ENCODE results near the gene EEF1G. TPM values are rescaled to one million over a fixed set of nuclear protein-coding genes. Genes with fewer than 3 reads are reported as not detected.

The EEF1G gene
- total and polyA plus RNA-seq, 9 of the 15 experiments (the other 6 are each of a cell fraction or from before 2014, with no cell fraction given): 985 to 2,349 (median 2,035) TPM

- no peak for TF ChIP-seq MAFG (tag; conservative IDR thresholded peaks at IDR 0.05)
- TF ChIP-seq ZNF778 (CRISPR knock-in tag; IDR thresholded peaks at IDR 0.05): no peak
- peak; percentile 97 for TF ChIP-seq EP400 (IDR thresholded peaks at IDR 0.05)
- peak; percentile 95 for TF ChIP-seq CREB1 (IDR thresholded peaks at IDR 0.05)
- TF ChIP-seq CREB1 (CRISPR knock-in tag; IDR thresholded peaks at IDR 0.05): peak; percentile 97
- no peak for TF ChIP-seq SRSF7 (optimal IDR thresholded peaks at IDR 0.05; ENCODE audit: low read depth, low read length)
- TF ChIP-seq ARNT (IDR thresholded peaks at IDR 0.05): peak in 1 of 2 experiments; percentile 60; a peak in 1 of 4 replicates
- TF ChIP-seq RNF2 (IDR thresholded peaks at IDR 0.05): peak; percentile 85
- TF ChIP-seq HNRNPLL (IDR thresholded peaks at IDR 0.05; ENCODE audit: low read depth, low read length, poor library complexity, severe bottlenecking): peak; percentile 82
- peak; percentile 93 to 97 for TF ChIP-seq FOXK2 (conservative IDR thresholded peaks at IDR 0.05 in 1 of 2, IDR thresholded peaks at IDR 0.05 in 1 of 2; ENCODE audit: low read depth in 2 of 2)
- TF ChIP-seq, protein P1, sequence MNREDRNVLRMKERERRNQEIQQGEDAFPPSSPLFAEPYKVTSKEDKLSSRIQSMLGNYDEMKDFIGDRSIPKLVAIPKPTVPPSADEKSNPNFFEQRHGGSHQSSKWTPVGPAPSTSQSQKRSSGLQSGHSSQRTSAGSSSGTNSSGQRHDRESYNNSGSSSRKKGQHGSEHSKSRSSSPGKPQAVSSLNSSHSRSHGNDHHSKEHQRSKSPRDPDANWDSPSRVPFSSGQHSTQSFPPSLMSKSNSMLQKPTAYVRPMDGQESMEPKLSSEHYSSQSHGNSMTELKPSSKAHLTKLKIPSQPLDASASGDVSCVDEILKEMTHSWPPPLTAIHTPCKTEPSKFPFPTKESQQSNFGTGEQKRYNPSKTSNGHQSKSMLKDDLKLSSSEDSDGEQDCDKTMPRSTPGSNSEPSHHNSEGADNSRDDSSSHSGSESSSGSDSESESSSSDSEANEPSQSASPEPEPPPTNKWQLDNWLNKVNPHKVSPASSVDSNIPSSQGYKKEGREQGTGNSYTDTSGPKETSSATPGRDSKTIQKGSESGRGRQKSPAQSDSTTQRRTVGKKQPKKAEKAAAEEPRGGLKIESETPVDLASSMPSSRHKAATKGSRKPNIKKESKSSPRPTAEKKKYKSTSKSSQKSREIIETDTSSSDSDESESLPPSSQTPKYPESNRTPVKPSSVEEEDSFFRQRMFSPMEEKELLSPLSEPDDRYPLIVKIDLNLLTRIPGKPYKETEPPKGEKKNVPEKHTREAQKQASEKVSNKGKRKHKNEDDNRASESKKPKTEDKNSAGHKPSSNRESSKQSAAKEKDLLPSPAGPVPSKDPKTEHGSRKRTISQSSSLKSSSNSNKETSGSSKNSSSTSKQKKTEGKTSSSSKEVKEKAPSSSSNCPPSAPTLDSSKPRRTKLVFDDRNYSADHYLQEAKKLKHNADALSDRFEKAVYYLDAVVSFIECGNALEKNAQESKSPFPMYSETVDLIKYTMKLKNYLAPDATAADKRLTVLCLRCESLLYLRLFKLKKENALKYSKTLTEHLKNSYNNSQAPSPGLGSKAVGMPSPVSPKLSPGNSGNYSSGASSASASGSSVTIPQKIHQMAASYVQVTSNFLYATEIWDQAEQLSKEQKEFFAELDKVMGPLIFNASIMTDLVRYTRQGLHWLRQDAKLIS (CRISPR knock-in tag; IDR thresholded peaks at IDR 0.05): no peak; the same call in 1 of the 2 replicates
- TF ChIP-seq, protein P2, sequence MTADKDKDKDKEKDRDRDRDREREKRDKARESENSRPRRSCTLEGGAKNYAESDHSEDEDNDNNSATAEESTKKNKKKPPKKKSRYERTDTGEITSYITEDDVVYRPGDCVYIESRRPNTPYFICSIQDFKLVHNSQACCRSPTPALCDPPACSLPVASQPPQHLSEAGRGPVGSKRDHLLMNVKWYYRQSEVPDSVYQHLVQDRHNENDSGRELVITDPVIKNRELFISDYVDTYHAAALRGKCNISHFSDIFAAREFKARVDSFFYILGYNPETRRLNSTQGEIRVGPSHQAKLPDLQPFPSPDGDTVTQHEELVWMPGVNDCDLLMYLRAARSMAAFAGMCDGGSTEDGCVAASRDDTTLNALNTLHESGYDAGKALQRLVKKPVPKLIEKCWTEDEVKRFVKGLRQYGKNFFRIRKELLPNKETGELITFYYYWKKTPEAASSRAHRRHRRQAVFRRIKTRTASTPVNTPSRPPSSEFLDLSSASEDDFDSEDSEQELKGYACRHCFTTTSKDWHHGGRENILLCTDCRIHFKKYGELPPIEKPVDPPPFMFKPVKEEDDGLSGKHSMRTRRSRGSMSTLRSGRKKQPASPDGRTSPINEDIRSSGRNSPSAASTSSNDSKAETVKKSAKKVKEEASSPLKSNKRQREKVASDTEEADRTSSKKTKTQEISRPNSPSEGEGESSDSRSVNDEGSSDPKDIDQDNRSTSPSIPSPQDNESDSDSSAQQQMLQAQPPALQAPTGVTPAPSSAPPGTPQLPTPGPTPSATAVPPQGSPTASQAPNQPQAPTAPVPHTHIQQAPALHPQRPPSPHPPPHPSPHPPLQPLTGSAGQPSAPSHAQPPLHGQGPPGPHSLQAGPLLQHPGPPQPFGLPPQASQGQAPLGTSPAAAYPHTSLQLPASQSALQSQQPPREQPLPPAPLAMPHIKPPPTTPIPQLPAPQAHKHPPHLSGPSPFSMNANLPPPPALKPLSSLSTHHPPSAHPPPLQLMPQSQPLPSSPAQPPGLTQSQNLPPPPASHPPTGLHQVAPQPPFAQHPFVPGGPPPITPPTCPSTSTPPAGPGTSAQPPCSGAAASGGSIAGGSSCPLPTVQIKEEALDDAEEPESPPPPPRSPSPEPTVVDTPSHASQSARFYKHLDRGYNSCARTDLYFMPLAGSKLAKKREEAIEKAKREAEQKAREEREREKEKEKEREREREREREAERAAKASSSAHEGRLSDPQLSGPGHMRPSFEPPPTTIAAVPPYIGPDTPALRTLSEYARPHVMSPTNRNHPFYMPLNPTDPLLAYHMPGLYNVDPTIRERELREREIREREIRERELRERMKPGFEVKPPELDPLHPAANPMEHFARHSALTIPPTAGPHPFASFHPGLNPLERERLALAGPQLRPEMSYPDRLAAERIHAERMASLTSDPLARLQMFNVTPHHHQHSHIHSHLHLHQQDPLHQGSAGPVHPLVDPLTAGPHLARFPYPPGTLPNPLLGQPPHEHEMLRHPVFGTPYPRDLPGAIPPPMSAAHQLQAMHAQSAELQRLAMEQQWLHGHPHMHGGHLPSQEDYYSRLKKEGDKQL (CRISPR knock-in tag; IDR thresholded peaks at IDR 0.05; ENCODE audit: borderline replicate concordance): no peak
- TF ChIP-seq POLR2B (IDR thresholded peaks at IDR 0.05; ENCODE audit: low read depth, partially characterized antibody): peak; percentile 93
- TF ChIP-seq SAFB2 (IDR thresholded peaks at IDR 0.05; ENCODE audit: borderline replicate concordance, low read depth, low read length, severe bottlenecking): no peak
- TF ChIP-seq LEF1 (IDR thresholded peaks at IDR 0.05): no peak
- TF ChIP-seq ZNF174 (CRISPR knock-in tag; IDR thresholded peaks at IDR 0.05): no peak
- no peak for TF ChIP-seq CBFA2T3 (IDR thresholded peaks at IDR 0.05)
- TF ChIP-seq XRCC4 (IDR thresholded peaks at IDR 0.05; ENCODE audit: extremely low read depth, insufficient read depth, insufficient read length): no peak
- no peak for TF ChIP-seq MIER1 (IDR thresholded peaks at IDR 0.05; ENCODE audit: low read depth)
Observed at GRCh38 chr11:62591448-62592145, 17.9 kb upstream of the EEF1G start, which contains the start of gene TUT1 (continued).

Data from K562 (cell line).